B cell (primary cell): ENCODE measurements around the gene SLC25A13. TPM values are rescaled to one million over a fixed set of nuclear protein-coding genes. Genes with fewer than 3 reads are reported as not detected.

Experiments used
- ATAC-seq: fragments of 200-7000 bp; cut with Tn5 transposase; one replicate; pipeline ENCODE4 v1.10.0; 2021; ENCODE audit warnings: low read depth, mild to moderate bottlenecking, moderate number of reproducible peaks, moderate library complexity
- CTCF ChIA-PET: fragments of 350-600 bp; sonication (Branson Sonifier 250); formaldehyde crosslinking; loops from one replicate; lab custom pipeline; 2021; ENCODE audit warnings: antibody characterized with exemption, inconsistent platforms; lab: Charles Lee
- POLR2A ChIA-PET: fragments of 350-600 bp; sonication (Branson Sonifier 250); formaldehyde crosslinking; loops from one replicate; lab custom pipeline; 2021; ENCODE audit warnings: antibody characterized with exemption; lab: Charles Lee
- DNase-seq: peaks from one replicate; pipeline ENCODE4 v3.0.0; 2013
- H2AFZ ChIP-seq: 2 replicates; pipeline ENCODE4 v1.6.1; 2012; ENCODE audit warnings: mild to moderate bottlenecking, low read depth, low read length; ENCODE audit not compliant: insufficient read depth, poor library complexity, severe bottlenecking
- H3K27ac ChIP-seq, 2 donors: 1 replicate in 1 of 2; 2 replicates in 1 of 2; pipeline ENCODE4 v1.5.1; 2012 to 2013; ENCODE audit warnings: low read length in 2 of 2, mild to moderate bottlenecking in 2 of 2, moderate library complexity in 1 of 2
- H3K27me3 ChIP-seq, 4 experiments: fragments of 200-600 bp in 1 of 4; sonication (generic) in 1 of 4; replicated peaks in 1 of 4; 1 replicate in 2 of 4; 2 replicates in 2 of 4; pipeline versions ENCODE4 v1.6.1 to v1.7.0; 2013 to 2016; ENCODE audit warnings: low read length in 3 of 4, mild to moderate bottlenecking in 2 of 4, mixed read lengths in 1 of 4, moderate library complexity in 1 of 4; ENCODE audit not compliant: insufficient read depth in 4 of 4, control insufficient read depth in 3 of 4; ENCODE audit errors: control extremely low read depth in 1 of 4
- H3K36me3 ChIP-seq, 2 experiments: replicated peaks in 1 of 2; 1 replicate in 1 of 2; 2 replicates in 1 of 2; pipeline versions ENCODE4 v1.6.1 to v1.7.1; 2013; ENCODE audit warnings: low read length in 1 of 2; ENCODE audit not compliant: insufficient read depth in 2 of 2, control insufficient read depth in 1 of 2; ENCODE audit errors: control extremely low read depth in 1 of 2, extremely low read depth in 1 of 2
- H3K4me1 ChIP-seq, 2 donors: fragments of 200-600 bp in 1 of 2; sonication (generic) in 1 of 2; 1 replicate in 1 of 2; 2 replicates in 1 of 2; pipeline versions ENCODE4 v1.5.1 to v1.6.1; 2013 to 2017; ENCODE audit warnings: low read length in 2 of 2; ENCODE audit not compliant: control insufficient read depth in 2 of 2, insufficient read depth in 2 of 2
- H3K4me2 ChIP-seq: replicated peaks from 2 replicates; pipeline ENCODE3; 2012; ENCODE audit warnings: mild to moderate bottlenecking, low read depth, low read length; ENCODE audit not compliant: poor library complexity, severe bottlenecking
- H3K4me3 ChIP-seq, 5 experiments: fragments of 200-600 bp in 1 of 5; sonication (generic) in 1 of 5; 1 replicate in 3 of 5; 2 replicates in 2 of 5; pipeline versions ENCODE4 v1.5.1 to v1.7.0; 2011 to 2016; ENCODE audit warnings: low read length in 4 of 5, mild to moderate bottlenecking in 4 of 5, low read depth in 2 of 5, control low read depth in 1 of 5, moderate library complexity in 1 of 5; ENCODE audit not compliant: insufficient read depth in 1 of 5; ENCODE audit errors: control extremely low read depth in 1 of 5, extremely low read depth in 1 of 5
- H3K79me2 ChIP-seq: fragments of 200-600 bp; sonication (generic); one replicate; pipeline ENCODE4 v1.6.0; 2016; ENCODE audit warnings: low read length; ENCODE audit not compliant: control insufficient read depth, insufficient read depth
- H3K9ac ChIP-seq: fragments of 200-600 bp; sonication (generic); 2 replicates; pipeline ENCODE4 v1.6.1; 2017; ENCODE audit warnings: mild to moderate bottlenecking, low read length, moderate library complexity
- H3K9me3 ChIP-seq, 3 donors: one replicate each; pipeline versions ENCODE4 v1.6.1 to v1.7.1; 2013; ENCODE audit warnings: low read length in 2 of 3; ENCODE audit not compliant: control insufficient read depth in 2 of 3, insufficient read depth in 1 of 3; ENCODE audit errors: control extremely low read depth in 1 of 3
- H4K20me1 ChIP-seq: 2 replicates; pipeline ENCODE4 v1.6.0; 2012; ENCODE audit warnings: mild to moderate bottlenecking, low read length; ENCODE audit not compliant: insufficient read depth, control insufficient read depth, poor library complexity, severe bottlenecking
- H3K27ac Mint-ChIP-seq: one replicate; pipeline ENCODE4 v1.8.0; 2021; ENCODE audit warnings: mixed read lengths
- H3K27me3 Mint-ChIP-seq: one replicate; pipeline ENCODE4 v1.8.0; 2021; ENCODE audit warnings: mixed read lengths
- H3K4me1 Mint-ChIP-seq: one replicate; pipeline ENCODE4 v1.8.0; 2021; ENCODE audit warnings: mixed read lengths
- H3K4me3 Mint-ChIP-seq: one replicate; pipeline ENCODE4 v1.8.0; 2021; ENCODE audit warnings: mixed read lengths
- H3K9me3 Mint-ChIP-seq: one replicate; pipeline ENCODE4 v1.8.0; 2022; ENCODE audit warnings: mixed read lengths; ENCODE audit not compliant: insufficient read depth
- CTCF ChIP-seq: fragments of 200-600 bp; IDR thresholded peaks from one replicate; pipeline ENCODE4 v1.8.0; 2022; ENCODE audit warnings: antibody characterized with exemption, mild to moderate bottlenecking
- EZH2 ChIP-seq: IDR thresholded peaks from 2 replicates; pipeline ENCODE4 v1.6.1; 2012; ENCODE audit warnings: borderline replicate concordance, low read depth, mild to moderate bottlenecking, moderate library complexity, low read length; ENCODE audit not compliant: insufficient read depth, poor library complexity, severe bottlenecking
- WGBS: methylation state at CpG from one replicate; pipeline ENCODE4 v1.1.5; 2013; ENCODE audit warnings: missing lambda C conversion rate; ENCODE audit not compliant: insufficient coverage; 5-methylcytosine and 5-hydroxymethylcytosine counted together
- intact Hi-C: fragments of 100-400 bp; cut with micrococcal nuclease; formaldehyde crosslinking; loops from one replicate; pipeline ENCODE4 v1.10.0; 2022
- polyA plus RNA-seq: library from polyadenylated mRNA; depleted of rRNA; stranded (reverse); fragments of >200 nt; gene quantifications from 2 replicates; pipeline ENCODE4 v1.2.3, GENCODE V29; 2012
- total RNA-seq, 2 donors: library from RNA; stranded (reverse); fragments of 120-200 nt in 1 of 2; gene quantifications; 1 replicate in 1 of 2; 2 replicates in 1 of 2; pipeline versions ENCODE4 v1.2.3 to v1.2.4, GENCODE V29; 2013 to 2022

Gene SLC25A13
- total and polyA plus RNA-seq, 2 donors (not counting 1 experiment from before 2014, with no cell fraction given): 12.5 to 30.9 TPM

GRCh38 chr7:96089511-96089910 lies 232.4 kb downstream of the SLC25A13 start:
- no peaks in the 10 kb centered on the region for H3K9me3 Mint-ChIP-seq
- Histone ChIP-seq H3K4me2 (no peak overlapping the region), H3K9me3 (no peaks in the 10 kb centered on the region), H4K20me1 (no peaks in the 10 kb centered on the region), H2AFZ (no peak overlapping the region), H3K27ac (no peak overlapping the region), H3K4me3 (no peak overlapping the region), H3K9ac (no peak overlapping the region), H3K4me1 (no peaks in the 10 kb centered on the region), H3K36me3 (no peaks in the 10 kb centered on the region), H3K27me3 (no peaks in the 10 kb centered on the region), H3K79me2 (no peaks in the 10 kb centered on the region)
- no peak overlapping the region for H3K27ac Mint-ChIP-seq
- intact Hi-C loops: no loop called here
- no CpG with 5 or more reads among the region's 3 CpGs for WGBS
- DNase-seq: no peak
- TF ChIP-seq CTCF (no peak), EZH2 (no peak)
- POLR2A ChIA-PET: no interaction called here
- ATAC-seq: no peak
- CTCF ChIA-PET: no interaction called here
- no peaks in the 10 kb centered on the region for H3K4me1 Mint-ChIP-seq
- peaks cover 13% of the 10 kb centered on the region for H3K27me3 Mint-ChIP-seq
- no peak overlapping the region for H3K4me3 Mint-ChIP-seq

GRCh38 chr7:96088579-96088978 lies 233.3 kb downstream of the SLC25A13 start:
- no peak overlapping the region for H3K9ac ChIP-seq
- Mint-ChIP-seq H3K4me3 (no peak overlapping the region), H3K4me1 (no peaks in the 10 kb centered on the region), H3K9me3 (no peaks in the 10 kb centered on the region), H3K27me3 (peaks cover 13% of the 10 kb centered on the region), H3K27ac (no peak overlapping the region)
- H3K79me2 ChIP-seq: no peaks in the 10 kb centered on the region
- WGBS: no CpG with 5 or more reads among the region's 5 CpGs
- H3K27ac ChIP-seq: no peak overlapping the region
- H3K4me3 ChIP-seq: no peak overlapping the region
- H4K20me1 ChIP-seq: no peaks in the 10 kb centered on the region
- no peak for ATAC-seq
- H3K27me3 ChIP-seq: no peaks in the 10 kb centered on the region
- H3K4me1 ChIP-seq: no peaks in the 10 kb centered on the region
- H2AFZ ChIP-seq: no peak overlapping the region
- POLR2A ChIA-PET: no interaction called here
- no peaks in the 10 kb centered on the region for H3K36me3 ChIP-seq
- CTCF ChIA-PET: no interaction called here
- H3K9me3 ChIP-seq: no peaks in the 10 kb centered on the region
- DNase-seq: no peak
- no peak overlapping the region for H3K4me2 ChIP-seq
- no peak for TF ChIP-seq CTCF
- no peak for TF ChIP-seq EZH2
- intact Hi-C loops: no loop called here
